ENCODE results near the gene ATXN2L. TPM values are rescaled to one million over a fixed set of nuclear protein-coding genes. Genes with fewer than 3 reads are reported as not detected.

ATXN2L gene
- total and polyA plus RNA-seq, 3 donors from 2014 or later: 242 to 521 (median 345) TPM

DNA sequence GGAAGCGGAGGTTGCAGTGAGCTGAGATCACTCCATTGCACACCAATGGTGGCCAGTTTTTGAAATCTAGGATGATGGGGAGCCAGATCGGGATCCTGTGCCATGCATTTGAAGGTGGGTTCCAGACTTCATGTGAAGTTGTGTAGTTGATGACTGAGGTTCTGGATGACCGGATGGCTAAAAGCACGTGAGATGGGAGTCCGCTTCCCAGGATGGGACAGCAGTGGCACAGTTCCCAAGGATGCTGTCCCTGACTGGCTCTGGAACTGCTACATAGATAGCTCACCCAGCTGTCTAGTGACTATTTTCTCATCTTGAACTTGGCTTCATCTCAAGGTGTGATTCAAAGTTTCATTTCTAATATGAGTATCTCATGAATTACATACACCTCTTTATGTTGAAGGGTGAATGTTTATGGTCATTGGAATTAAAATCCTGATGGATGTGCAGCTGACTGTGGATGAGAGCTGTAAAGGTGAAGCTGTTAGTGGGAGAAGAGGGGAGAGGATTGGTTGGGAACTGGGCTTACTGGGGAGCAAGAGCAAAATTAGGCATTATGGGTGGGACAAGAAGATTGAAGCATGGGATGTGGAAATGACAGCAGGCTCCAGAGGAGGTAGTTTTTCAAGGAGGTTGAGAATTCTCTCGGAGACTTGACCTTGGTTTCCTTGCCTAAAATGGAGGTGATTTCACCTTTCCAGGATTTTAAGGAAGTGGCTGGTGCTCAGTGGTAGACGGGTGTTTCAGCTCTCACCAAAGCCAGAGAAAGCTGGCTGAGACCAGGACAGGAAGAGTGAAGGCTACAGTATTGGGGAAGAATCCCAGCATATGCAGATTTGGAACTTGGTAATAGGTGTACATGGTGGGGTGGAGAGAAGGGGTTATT is 15.1 kb downstream of the ATXN2L start:
- no peak for TF ChIP-seq POLR2A (IDR thresholded peaks at IDR 0.05)
- TF ChIP-seq, protein P1, sequence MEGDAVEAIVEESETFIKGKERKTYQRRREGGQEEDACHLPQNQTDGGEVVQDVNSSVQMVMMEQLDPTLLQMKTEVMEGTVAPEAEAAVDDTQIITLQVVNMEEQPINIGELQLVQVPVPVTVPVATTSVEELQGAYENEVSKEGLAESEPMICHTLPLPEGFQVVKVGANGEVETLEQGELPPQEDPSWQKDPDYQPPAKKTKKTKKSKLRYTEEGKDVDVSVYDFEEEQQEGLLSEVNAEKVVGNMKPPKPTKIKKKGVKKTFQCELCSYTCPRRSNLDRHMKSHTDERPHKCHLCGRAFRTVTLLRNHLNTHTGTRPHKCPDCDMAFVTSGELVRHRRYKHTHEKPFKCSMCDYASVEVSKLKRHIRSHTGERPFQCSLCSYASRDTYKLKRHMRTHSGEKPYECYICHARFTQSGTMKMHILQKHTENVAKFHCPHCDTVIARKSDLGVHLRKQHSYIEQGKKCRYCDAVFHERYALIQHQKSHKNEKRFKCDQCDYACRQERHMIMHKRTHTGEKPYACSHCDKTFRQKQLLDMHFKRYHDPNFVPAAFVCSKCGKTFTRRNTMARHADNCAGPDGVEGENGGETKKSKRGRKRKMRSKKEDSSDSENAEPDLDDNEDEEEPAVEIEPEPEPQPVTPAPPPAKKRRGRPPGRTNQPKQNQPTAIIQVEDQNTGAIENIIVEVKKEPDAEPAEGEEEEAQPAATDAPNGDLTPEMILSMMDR (IDR thresholded peaks at IDR 0.05): no peak
- Histone ChIP-seq H3K36me3 (ENCODE audit: low read depth, missing control alignments) (no peaks in the 10 kb centered on the region), H3K4me1 (no peaks in the 10 kb centered on the region), H3K9me3 (no peaks in the 10 kb centered on the region), H3K27me3 (no peaks in the 10 kb centered on the region), H3K27ac (no peak overlapping the region), H3K4me3 (no peak overlapping the region)
- DNase-seq: no peak
- 78 to 81% methylated on average over 7 of the region's 7 CpGs for WGBS, 2 donors
- intact Hi-C loops (cut with DNase I; ENCODE audit: low total_unique reads): no loop called here

DNA sequence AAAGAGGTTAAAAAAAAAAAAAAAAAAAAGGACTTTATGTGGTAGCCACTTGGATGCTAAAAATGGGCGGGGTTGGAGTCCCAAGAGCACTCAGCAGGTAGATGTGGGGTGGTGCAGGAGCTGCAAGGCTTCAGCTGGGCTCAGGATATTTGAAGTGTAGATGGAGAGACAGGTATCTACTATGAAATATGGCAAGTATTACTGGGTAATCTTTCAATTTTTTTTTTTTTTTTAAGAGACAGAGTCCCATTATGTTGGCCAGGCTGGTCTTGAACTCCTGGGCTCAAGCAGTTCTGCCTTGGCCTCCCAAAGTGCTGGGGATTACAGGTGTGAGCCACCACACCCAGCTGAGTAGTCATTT is 15.7 kb downstream of the ATXN2L start:
- no peak overlapping the region for H3K4me3 ChIP-seq
- H3K36me3 ChIP-seq (ENCODE audit: low read depth, missing control alignments): no peaks in the 10 kb centered on the region
- H3K27ac ChIP-seq: no peak overlapping the region
- TF ChIP-seq, protein P1 (IDR thresholded peaks at IDR 0.05): no peak
- no peak for TF ChIP-seq POLR2A (IDR thresholded peaks at IDR 0.05)
- 93% methylated on average over 1 of the region's 1 CpG for WGBS, 2 donors
- H3K9me3 ChIP-seq: no peaks in the 10 kb centered on the region
- DNase-seq: no peak
- intact Hi-C loops (cut with DNase I; ENCODE audit: low total_unique reads): no loop called here
- no peaks in the 10 kb centered on the region for H3K4me1 ChIP-seq
- no peaks in the 10 kb centered on the region for H3K27me3 ChIP-seq

DNA sequence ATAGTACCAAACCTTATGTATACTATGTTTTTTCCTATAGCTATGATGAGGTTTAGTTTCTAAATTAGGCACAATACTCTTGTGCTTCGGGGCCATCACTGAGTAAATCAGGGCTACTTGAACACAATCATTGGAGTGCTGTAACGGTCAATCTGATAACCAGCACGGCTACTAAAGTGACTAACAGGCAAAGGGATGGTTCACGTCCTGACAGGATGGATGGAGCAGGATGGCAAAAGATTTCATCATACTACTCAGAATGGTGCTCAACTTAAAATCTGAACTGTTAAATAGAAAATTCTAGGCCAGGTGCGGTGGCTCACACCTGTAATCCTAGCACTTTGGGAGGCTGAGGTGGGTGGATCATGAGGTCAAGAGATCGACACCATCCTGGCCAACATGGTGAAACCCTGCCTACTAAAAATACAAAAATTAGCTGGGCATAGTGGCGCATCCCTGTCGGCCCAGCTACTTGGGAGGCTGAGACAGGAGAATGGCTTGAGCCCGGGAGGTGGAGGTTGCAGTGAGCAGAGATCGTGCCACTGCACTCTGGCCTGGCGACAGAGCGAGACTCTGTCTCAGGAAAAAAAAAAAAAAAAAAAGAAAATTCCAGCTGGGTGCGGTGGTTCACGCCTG is 16.3 kb downstream of the ATXN2L start:
- intact Hi-C loops (cut with DNase I; ENCODE audit: low total_unique reads): no loop called here
- H3K4me3 ChIP-seq: no peak overlapping the region
- no peak for DNase-seq
- no peaks in the 10 kb centered on the region for H3K4me1 ChIP-seq
- WGBS, 2 donors: 91 to 95% methylated on average over 14 of the region's 14 CpGs
- H3K27ac ChIP-seq: no peak overlapping the region
- H3K9me3 ChIP-seq: no peaks in the 10 kb centered on the region
- H3K36me3 ChIP-seq (ENCODE audit: low read depth, missing control alignments): no peaks in the 10 kb centered on the region
- no peak for TF ChIP-seq POLR2A (IDR thresholded peaks at IDR 0.05)
- TF ChIP-seq, protein P1 (IDR thresholded peaks at IDR 0.05): no peak
- no peaks in the 10 kb centered on the region for H3K27me3 ChIP-seq

DNA sequence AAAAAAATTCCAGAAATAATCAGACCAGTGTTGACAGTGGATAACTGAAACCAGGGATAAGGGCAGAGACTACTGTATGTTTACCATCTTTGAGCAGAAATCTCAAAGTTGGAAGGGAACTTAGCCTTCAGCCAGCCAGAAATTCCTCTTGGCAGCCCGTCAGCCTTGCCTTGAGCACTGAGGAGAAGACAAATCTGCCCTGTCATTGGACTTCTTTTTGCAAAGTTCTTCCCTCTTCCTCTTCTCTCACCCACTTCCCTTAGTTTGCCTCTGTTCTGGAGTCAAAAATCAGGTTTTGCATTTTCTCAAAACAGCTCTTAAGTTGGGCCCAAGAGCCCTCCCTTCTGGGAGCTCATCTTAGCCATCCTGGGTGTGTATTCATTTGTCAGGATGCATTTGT is 17.1 kb downstream of the ATXN2L start:
- intact Hi-C loops (cut with DNase I; ENCODE audit: low total_unique reads): no loop called here
- no peaks in the 10 kb centered on the region for H3K27me3 ChIP-seq
- 36 to 60% methylated on average over 1 of the region's 1 CpG for WGBS, 2 donors
- H3K4me3 ChIP-seq: no peak overlapping the region
- DNase-seq: no peak
- no peaks in the 10 kb centered on the region for H3K9me3 ChIP-seq
- no peaks in the 10 kb centered on the region for H3K4me1 ChIP-seq
- H3K27ac ChIP-seq: no peak overlapping the region
- TF ChIP-seq, protein P1 (IDR thresholded peaks at IDR 0.05): no peak
- TF ChIP-seq POLR2A (IDR thresholded peaks at IDR 0.05): no peak
- H3K36me3 ChIP-seq (ENCODE audit: low read depth, missing control alignments): no peaks in the 10 kb centered on the region

Measured in testis (tissue), 3 donors.